ENCODE measurements around the gene MTERF4. TPM values are rescaled to one million over a fixed set of nuclear protein-coding genes. Genes with fewer than 3 reads are reported as not detected.

MTERF4 gene
- polyA plus RNA-seq, 2 of the 4 experiments (the other 2 are of a cell fraction) = 44.9 to 47.1 TPM

GRCh38 chr2:241112046-241112445 is 10.0 kb upstream of the MTERF4 start:
- WGBS (ENCODE audit: missing lambda C conversion rate) = 95% methylated on average over 17 of the region's 17 CpGs
- POLR2A ChIA-PET = no interaction called here
- no peak overlapping the region for H3K4me3 ChIP-seq
- CTCF ChIA-PET = interaction anchor here (1.1 kb wide), 2 partner anchors 8 to 12 kb away, joined by 3 read pairs; no protein-coding TSS in a partner anchor
- no peak for FAIRE-seq
- no peak overlapping the region for H3K27ac ChIP-seq
- no peak for DNase-seq (ENCODE audit: low read depth in 1 of 2, low spot score in 1 of 2)
- TF ChIP-seq HDAC2 (IDR thresholded peaks at IDR 0.05) (no peak), KDM1A (IDR thresholded peaks at IDR 0.05; ENCODE audit: low read depth) (no peak)
- H3K4me1 ChIP-seq = no peaks in the 10 kb centered on the region
- ATAC-seq = no peak
- no peak overlapping the region for H3K4me2 ChIP-seq
- H3K9me3 ChIP-seq = no peaks in the 10 kb centered on the region

- CTCF ChIA-PET = interaction anchor here (0.5 to 1.1 kb wide), 2 partner anchors 11 to 411 kb away, joined by 3 read pairs; no protein-coding TSS in a partner anchor
- FAIRE-seq = no peak
- TF ChIP-seq NPAS2 (CRISPR knock-in tag; IDR thresholded peaks at IDR 0.05; ENCODE audit: borderline replicate concordance) (no peak), ATOH8 (CRISPR knock-in tag; IDR thresholded peaks at IDR 0.05; ENCODE audit: low read depth) (no peak), ZFP36 (IDR thresholded peaks at IDR 0.05; ENCODE audit: borderline replicate concordance, partially characterized antibody) (no peak), KDM5A (IDR thresholded peaks at IDR 0.05) (no peak), EHF (CRISPR knock-in tag; IDR thresholded peaks at IDR 0.05) (no peak), FOSL2 (IDR thresholded peaks at IDR 0.05) (no peak), FOSL2 (CRISPR knock-in tag; IDR thresholded peaks at IDR 0.05) (no peak), MYC (IDR thresholded peaks at IDR 0.05; ENCODE audit: borderline replicate concordance, low read length) (no peak)
- no peak overlapping the region for H3K4me2 ChIP-seq
- POLR2A ChIA-PET = no interaction called here
- H3K4me1 ChIP-seq = no peaks in the 10 kb centered on the region
- H3K4me3 ChIP-seq = no peak overlapping the region
- no peak overlapping the region for H3K27ac ChIP-seq
- WGBS (ENCODE audit: missing lambda C conversion rate) = 92% methylated on average over 9 of the region's 9 CpGs
- DNase-seq (ENCODE audit: low read depth in 1 of 2, low spot score in 1 of 2) = no peak
- no peaks in the 10 kb centered on the region for H3K9me3 ChIP-seq
- no peak for ATAC-seq
These were observed 9.3 kb upstream of the MTERF4 start for GRCh38 chr2:241111440-241111805.

- H3K9me3 ChIP-seq = no peaks in the 10 kb centered on the region
- no peak overlapping the region for H3K27ac ChIP-seq
- WGBS (ENCODE audit: missing lambda C conversion rate) = 93% methylated on average over 18 of the region's 19 CpGs
- no peaks in the 10 kb centered on the region for H3K4me1 ChIP-seq
- POLR2A ChIA-PET = no interaction called here
- FAIRE-seq (no peak), DNase-seq (ENCODE audit: low read depth in 1 of 2, low spot score in 1 of 2) (no peak), ATAC-seq (peak in 1 of 2 experiments; percentile 35; a peak in 2 of 6 replicates)
- H3K4me3 ChIP-seq = no peak overlapping the region
- TF ChIP-seq EHF (CRISPR knock-in tag; IDR thresholded peaks at IDR 0.05) (no peak), ZSCAN20 (CRISPR knock-in tag; IDR thresholded peaks at IDR 0.05) (no peak), MAFK (IDR thresholded peaks at IDR 0.05; ENCODE audit: partially characterized antibody) (no peak), NFE2L2 (conservative IDR thresholded peaks at IDR 0.05; ENCODE audit: low read length) (no peak), KDM5A (IDR thresholded peaks at IDR 0.05) (no peak), ZC3H11A (IDR thresholded peaks at IDR 0.05) (no peak)
- CTCF ChIA-PET = interaction anchor here (0.5 kb wide), 1 partner anchor 411 kb away, joined by 3 read pairs; no protein-coding TSS in a partner anchor
- no peak overlapping the region for H3K4me2 ChIP-seq
These were observed 8.7 kb upstream of the MTERF4 start for GRCh38 chr2:241110607-241111439.

- no peak overlapping the region for H3K27ac ChIP-seq
- H3K4me2 ChIP-seq = no peak overlapping the region
- DNase-seq (ENCODE audit: low read depth in 1 of 2, low spot score in 1 of 2) (no peak), FAIRE-seq (no peak), ATAC-seq (peak in 1 of 2 experiments; percentile 40; a peak in 2 of 6 replicates)
- no peaks in the 10 kb centered on the region for H3K4me1 ChIP-seq
- ChIA-PET POLR2A (no interaction called here), CTCF (no interaction called here)
- H3K9me3 ChIP-seq = no peaks in the 10 kb centered on the region
- WGBS (ENCODE audit: missing lambda C conversion rate) = 89% methylated on average over 9 of the region's 9 CpGs
- no peak overlapping the region for H3K4me3 ChIP-seq
- TF ChIP-seq NPAS2 (CRISPR knock-in tag; IDR thresholded peaks at IDR 0.05; ENCODE audit: borderline replicate concordance) (no peak), RNF2 (IDR thresholded peaks at IDR 0.05; ENCODE audit: borderline replicate concordance, low read depth) (no peak), KDM1A (IDR thresholded peaks at IDR 0.05; ENCODE audit: low read depth) (no peak), USF2 (IDR thresholded peaks at IDR 0.05) (no peak), MAZ (IDR thresholded peaks at IDR 0.05; ENCODE audit: borderline replicate concordance, low read depth, low read length) (no peak), MYC (IDR thresholded peaks at IDR 0.05; ENCODE audit: borderline replicate concordance, low read length) (no peak), TP53 (CRISPR knock-in tag; IDR thresholded peaks at IDR 0.05) (no peak), MAX (IDR thresholded peaks at IDR 0.05) (no peak), FOSB (CRISPR knock-in tag; IDR thresholded peaks at IDR 0.05) (no peak), RCOR1 (IDR thresholded peaks at IDR 0.05; ENCODE audit: low read depth, low read length) (no peak), HDAC2 (IDR thresholded peaks at IDR 0.05) (no peak), REST (IDR thresholded peaks at IDR 0.05) (no peak), E2F6 (IDR thresholded peaks at IDR 0.05; ENCODE audit: borderline replicate concordance, low read depth) (no peak), POLR2A (IDR thresholded peaks at IDR 0.05; ENCODE audit: low read length) (no peak)
These were observed 8.1 kb upstream of the MTERF4 start for GRCh38 chr2:241110089-241110606.
